T-helper 2 cell treated with Interferon-gamma antibody and Interleukin-4, amounts not matched to agents 5 μg/mL and 100 μg/mL, for 36 hours (primary cell): ENCODE results near the gene SIRT6.
"Not testable (repeated sequence)": the region's sequence is repeated elsewhere in the genome, so short reads cannot be mapped to it uniquely, and the experiment has no call there.

Source experiments
- DNase-seq: peaks from one replicate; pipeline ENCODE4 v3.0.0; 2021; ENCODE audit warnings: low spot score
- H3K27ac Mint-ChIP-seq: one replicate; pipeline ENCODE4 v1.8.0; 2021; ENCODE audit warnings: mild to moderate bottlenecking, mixed read lengths
- H3K27me3 Mint-ChIP-seq: one replicate; pipeline ENCODE4 v1.8.0; 2021; ENCODE audit warnings: low read depth, mixed read lengths
- H3K36me3 Mint-ChIP-seq: one replicate; pipeline ENCODE4 v1.8.0; 2021; ENCODE audit warnings: low read depth, mixed read lengths
- H3K4me1 Mint-ChIP-seq: one replicate; pipeline ENCODE4 v1.8.0; 2021; ENCODE audit warnings: low read depth, mixed read lengths
- H3K4me3 Mint-ChIP-seq: one replicate; pipeline ENCODE4 v1.8.0; 2022; ENCODE audit warnings: mild to moderate bottlenecking, moderate library complexity, mixed read lengths
- H3K9me3 Mint-ChIP-seq: one replicate; pipeline ENCODE4 v1.8.0; 2021; ENCODE audit warnings: mixed read lengths

SIRT6 gene

GRCh38 chr19:4144666-4145249 lies 37.6 kb downstream of the SIRT6 start:
- DNase-seq: no peak
- H3K9me3 Mint-ChIP-seq: no peaks in the 10 kb centered on the region
- peaks cover 5% of the 10 kb centered on the region for H3K4me1 Mint-ChIP-seq
- no peak overlapping the region for H3K4me3 Mint-ChIP-seq
- H3K36me3 Mint-ChIP-seq: no peaks in the 10 kb centered on the region
- peaks cover 5% of the 10 kb centered on the region for H3K27me3 Mint-ChIP-seq
- H3K27ac Mint-ChIP-seq: no peak overlapping the region

GRCh38 chr19:4142916-4143315 lies 39.4 kb downstream of the SIRT6 start:
- not testable (repeated sequence) for H3K4me3 Mint-ChIP-seq, DNase-seq, H3K27ac Mint-ChIP-seq, H3K9me3 Mint-ChIP-seq, H3K36me3 Mint-ChIP-seq, H3K27me3 Mint-ChIP-seq
- peaks cover 10% of the 10 kb centered on the region for H3K4me1 Mint-ChIP-seq

DNA sequence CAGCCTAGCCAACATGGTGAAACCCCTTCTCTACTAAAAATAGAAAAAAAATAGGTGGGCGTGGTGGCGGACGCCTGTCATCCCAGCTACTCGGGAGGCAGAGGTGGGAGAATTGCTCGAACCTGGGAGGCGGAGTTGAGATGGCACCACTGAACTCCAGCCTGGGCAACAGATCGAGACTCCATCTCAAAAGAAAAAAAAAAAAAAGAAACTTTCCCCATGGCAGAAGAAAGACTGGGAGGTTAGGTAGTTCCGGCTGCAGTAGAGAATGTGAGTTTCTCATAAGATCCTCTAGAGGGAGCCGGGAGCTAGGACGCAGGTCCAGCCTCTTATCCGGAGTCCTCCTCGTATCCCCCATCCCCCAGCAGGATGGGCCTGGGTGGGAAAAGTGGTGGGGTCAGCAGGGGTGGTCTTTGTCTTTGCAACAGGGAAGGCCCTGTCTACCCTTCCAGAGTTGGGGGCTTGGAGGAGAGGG lies 42.1 kb downstream of the SIRT6 start:
- no peak overlapping the region for H3K4me3 Mint-ChIP-seq
- H3K4me1 Mint-ChIP-seq: peaks cover 10% of the 10 kb centered on the region
- H3K27me3 Mint-ChIP-seq: peaks cover 3% of the 10 kb centered on the region
- no peaks in the 10 kb centered on the region for H3K36me3 Mint-ChIP-seq
- H3K27ac Mint-ChIP-seq: no peak overlapping the region
- no peaks in the 10 kb centered on the region for H3K9me3 Mint-ChIP-seq
- DNase-seq: no peak

GRCh38 chr19:4139614-4140236 lies 42.6 kb downstream of the SIRT6 start:
- peak overlapping the region; percentile 8 for H3K4me3 Mint-ChIP-seq
- H3K9me3 Mint-ChIP-seq: no peaks in the 10 kb centered on the region
- no peak overlapping the region for H3K27ac Mint-ChIP-seq
- DNase-seq: peak; percentile 78
- no peaks in the 10 kb centered on the region for H3K36me3 Mint-ChIP-seq
- peaks cover 3% of the 10 kb centered on the region for H3K27me3 Mint-ChIP-seq
- peaks cover 10% of the 10 kb centered on the region for H3K4me1 Mint-ChIP-seq

- Mint-ChIP-seq H3K27me3 (no peaks in the 10 kb centered on the region), H3K4me1 (peaks cover 10% of the 10 kb centered on the region), H3K36me3 (no peaks in the 10 kb centered on the region), H3K4me3 (no peak overlapping the region), H3K9me3 (no peaks in the 10 kb centered on the region), H3K27ac (no peak overlapping the region)
- no peak for DNase-seq
These were observed 43.9 kb downstream of the SIRT6 start for GRCh38 chr19:4138445-4138844.

DNA sequence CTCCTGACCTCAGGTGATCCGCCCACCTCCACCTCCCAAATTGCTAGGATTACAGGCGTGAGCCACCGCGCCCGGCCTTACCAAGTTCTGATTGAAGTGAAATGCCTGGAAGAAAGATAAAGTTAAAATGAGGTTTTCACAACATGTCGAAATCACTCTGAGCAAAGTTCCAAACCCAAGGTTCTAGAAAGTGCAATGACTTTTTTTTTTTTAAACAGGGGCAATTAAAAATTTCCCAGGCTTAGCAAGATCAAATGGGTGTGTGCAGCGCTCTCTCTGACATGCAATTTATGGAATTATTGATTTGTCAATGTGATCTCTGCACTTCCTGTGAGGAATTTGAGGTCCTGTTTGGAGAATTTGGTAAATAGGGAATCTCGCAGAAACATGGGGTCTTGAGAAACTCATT lies 45.7 kb downstream of the SIRT6 start:
- H3K9me3 Mint-ChIP-seq: no peaks in the 10 kb centered on the region
- H3K4me3 Mint-ChIP-seq: no peak overlapping the region
- no peaks in the 10 kb centered on the region for H3K36me3 Mint-ChIP-seq
- DNase-seq: no peak
- peaks cover 10% of the 10 kb centered on the region for H3K4me1 Mint-ChIP-seq
- no peaks in the 10 kb centered on the region for H3K27me3 Mint-ChIP-seq
- H3K27ac Mint-ChIP-seq: no peak overlapping the region

GRCh38 chr19:4135386-4135785 lies 47.0 kb downstream of the SIRT6 start:
- not testable (repeated sequence) for H3K4me3 Mint-ChIP-seq, H3K36me3 Mint-ChIP-seq, H3K9me3 Mint-ChIP-seq, DNase-seq, H3K27ac Mint-ChIP-seq, H3K27me3 Mint-ChIP-seq
- peaks cover 11% of the 10 kb centered on the region for H3K4me1 Mint-ChIP-seq

- H3K4me3 Mint-ChIP-seq: no peak overlapping the region
- DNase-seq: no peak
- no peaks in the 10 kb centered on the region for H3K9me3 Mint-ChIP-seq
- H3K36me3 Mint-ChIP-seq: no peaks in the 10 kb centered on the region
- peaks cover 4% of the 10 kb centered on the region for H3K27me3 Mint-ChIP-seq
- peaks cover 3% of the 10 kb centered on the region for H3K4me1 Mint-ChIP-seq
- no peak overlapping the region for H3K27ac Mint-ChIP-seq
These were observed 48.0 kb downstream of the SIRT6 start for GRCh38 chr19:4134351-4134750.

GRCh38 chr19:4130744-4131438 lies 51.5 kb downstream of the SIRT6 start:
- Mint-ChIP-seq H3K36me3 (no peaks in the 10 kb centered on the region), H3K9me3 (no peaks in the 10 kb centered on the region), H3K4me3 (no peak overlapping the region), H3K4me1 (peaks cover 2% of the 10 kb centered on the region), H3K27me3 (peaks cover 4% of the 10 kb centered on the region), H3K27ac (no peak overlapping the region)
- no peak for DNase-seq

- H3K27me3 Mint-ChIP-seq, H3K27ac Mint-ChIP-seq: not testable (repeated sequence)
These were observed 53.3 kb downstream of the SIRT6 start for GRCh38 chr19:4129050-4129449.

DNA sequence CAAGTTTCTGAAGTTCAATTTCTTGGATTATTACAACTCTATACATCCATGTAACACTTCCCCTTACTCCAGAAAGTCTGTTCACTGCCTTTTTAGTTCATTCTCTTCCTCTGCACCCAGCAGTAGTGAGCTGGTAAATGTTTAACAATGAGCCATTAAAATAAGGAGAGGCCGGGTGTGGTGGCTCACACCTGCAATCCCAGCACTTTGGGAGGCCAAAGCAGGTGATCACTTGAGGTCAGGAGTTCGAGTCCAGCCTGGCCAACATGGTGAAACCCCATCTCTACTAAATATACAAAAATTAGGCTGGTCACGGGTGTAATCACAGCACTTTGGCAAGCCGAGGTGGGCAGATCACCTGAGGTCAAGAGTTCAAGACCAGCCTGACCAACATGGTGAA lies 55.0 kb downstream of the SIRT6 start:
- not testable (repeated sequence) for H3K4me3 Mint-ChIP-seq, H3K36me3 Mint-ChIP-seq, DNase-seq, H3K27ac Mint-ChIP-seq, H3K9me3 Mint-ChIP-seq, H3K27me3 Mint-ChIP-seq
- H3K4me1 Mint-ChIP-seq: peaks cover 17% of the 10 kb centered on the region

More at GRCh38 chr19:4129050-4129449, 53.3 kb downstream of the SIRT6 start:
- not testable (repeated sequence) for H3K4me3 Mint-ChIP-seq, H3K9me3 Mint-ChIP-seq, H3K4me1 Mint-ChIP-seq, H3K36me3 Mint-ChIP-seq, DNase-seq

DNA sequence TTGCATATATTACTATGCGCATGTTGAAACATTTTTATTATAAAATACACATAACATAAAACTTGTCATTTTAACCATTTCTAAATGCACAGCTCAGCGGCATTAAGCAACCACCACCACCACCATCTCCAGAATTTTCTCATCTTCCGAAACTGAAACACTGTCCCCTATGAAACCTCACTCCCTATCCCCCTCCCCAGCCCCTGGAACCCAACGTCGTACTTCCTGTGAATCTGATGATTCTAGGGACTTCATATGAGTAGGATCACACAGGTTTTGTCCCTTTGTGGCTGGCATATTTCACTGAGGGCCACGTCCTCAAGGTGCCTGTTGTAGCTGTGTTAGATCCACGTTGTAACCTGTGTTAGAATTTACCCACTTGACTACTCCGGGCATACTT lies 57.7 kb downstream of the SIRT6 start:
- peaks cover 17% of the 10 kb centered on the region for H3K4me1 Mint-ChIP-seq
- peaks cover 3% of the 10 kb centered on the region for H3K36me3 Mint-ChIP-seq
- peak overlapping the region; percentile 78 for H3K4me3 Mint-ChIP-seq
- H3K27me3 Mint-ChIP-seq: no peaks in the 10 kb centered on the region
- DNase-seq: no peak
- H3K27ac Mint-ChIP-seq: peak overlapping the region; percentile 77
- H3K9me3 Mint-ChIP-seq: no peaks in the 10 kb centered on the region
